Upper lobe of left lung (tissue), 4 donors: ENCODE results near the gene JCHAIN.

Experiments used
- POLR2A ChIP-seq, 4 donors: fragments of 450-650 bp; IDR thresholded peaks; one replicate each; pipeline ENCODE4 v1.5.1; 2016 to 2017; ENCODE audit warnings: antibody characterized with exemption in 4 of 4, mild to moderate bottlenecking in 2 of 4
- TF ChIP-seq, protein P1 (sequence below), 6 experiments: fragments of 450-650 bp in 4 of 6; fragments of 200-600 bp in 2 of 6; sonication (generic) in 2 of 6; IDR thresholded peaks; one replicate each; pipeline ENCODE4 v1.5.1; 2016 to 2019; ENCODE audit warnings: antibody characterized with exemption in 6 of 6

GRCh38 chr4:70687821-70688794 lies 21.8 kb upstream of the JCHAIN start, which contains the start of gene UTP3:
- peak in 3 of 4 donors; percentile 51 to 79 (median 57) for TF ChIP-seq POLR2A (IDR thresholded peaks at IDR 0.05)
- TF ChIP-seq, protein P1, sequence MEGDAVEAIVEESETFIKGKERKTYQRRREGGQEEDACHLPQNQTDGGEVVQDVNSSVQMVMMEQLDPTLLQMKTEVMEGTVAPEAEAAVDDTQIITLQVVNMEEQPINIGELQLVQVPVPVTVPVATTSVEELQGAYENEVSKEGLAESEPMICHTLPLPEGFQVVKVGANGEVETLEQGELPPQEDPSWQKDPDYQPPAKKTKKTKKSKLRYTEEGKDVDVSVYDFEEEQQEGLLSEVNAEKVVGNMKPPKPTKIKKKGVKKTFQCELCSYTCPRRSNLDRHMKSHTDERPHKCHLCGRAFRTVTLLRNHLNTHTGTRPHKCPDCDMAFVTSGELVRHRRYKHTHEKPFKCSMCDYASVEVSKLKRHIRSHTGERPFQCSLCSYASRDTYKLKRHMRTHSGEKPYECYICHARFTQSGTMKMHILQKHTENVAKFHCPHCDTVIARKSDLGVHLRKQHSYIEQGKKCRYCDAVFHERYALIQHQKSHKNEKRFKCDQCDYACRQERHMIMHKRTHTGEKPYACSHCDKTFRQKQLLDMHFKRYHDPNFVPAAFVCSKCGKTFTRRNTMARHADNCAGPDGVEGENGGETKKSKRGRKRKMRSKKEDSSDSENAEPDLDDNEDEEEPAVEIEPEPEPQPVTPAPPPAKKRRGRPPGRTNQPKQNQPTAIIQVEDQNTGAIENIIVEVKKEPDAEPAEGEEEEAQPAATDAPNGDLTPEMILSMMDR (IDR thresholded peaks at IDR 0.05): peak; percentile 90 to 96 (median 94)
